Panc1 (cell line): ENCODE measurements around the gene ARHGEF26. TPM values are rescaled to one million over a fixed set of nuclear protein-coding genes. Genes with fewer than 3 reads are reported as not detected.

ENCODE experiments used
- ATAC-seq: fragments of 200-7000 bp; cut with Tn5 transposase; 2 replicates; pipeline ENCODE4 v1.9.1; 2020; ENCODE audit warnings: mild to moderate bottlenecking, moderate library complexity
- BruUV-seq: library from RNA; stranded (reverse); fragments of 400-500 nt; replicated peaks from 2 replicates; lab custom pipeline; 2021; lab: Mats Ljungman, UMichigan
- CTCF ChIA-PET: fragments of 300-600 bp; sonication (Branson Sonifier 250); formaldehyde crosslinking; loops from one replicate; lab custom pipeline; 2022; ENCODE audit warnings: antibody characterized with exemption; lab: Charles Lee
- POLR2A ChIA-PET: fragments of 300-600 bp; sonication (Branson Sonifier 250); formaldehyde crosslinking; loops from one replicate; lab custom pipeline; 2022; ENCODE audit warnings: antibody characterized with exemption; lab: Charles Lee
- DNase-seq: peaks from one replicate; pipeline ENCODE4 v3.0.0-alpha.2; 2010; ENCODE audit warnings: low read depth, low spot score
- H3K27ac ChIP-seq: 2 replicates; pipeline ENCODE4 v1.5.1; 2011; ENCODE audit warnings: mild to moderate bottlenecking, low read length, inconsistent platforms
- H3K27me3 ChIP-seq: fragments of 200-500 bp; sonication (Bioruptor generic); 2 replicates; pipeline ENCODE4 v1.6.0; 2014; ENCODE audit warnings: low read length, inconsistent platforms; ENCODE audit not compliant: control insufficient read depth, insufficient read depth
- H3K36me3 ChIP-seq: fragments of 200-500 bp; sonication (Bioruptor generic); 2 replicates; pipeline ENCODE4 v1.5.1; 2014; ENCODE audit warnings: inconsistent platforms, mild to moderate bottlenecking, low read length, moderate library complexity; ENCODE audit not compliant: control insufficient read depth, insufficient read depth
- H3K4me1 ChIP-seq: 2 replicates; pipeline ENCODE4 v1.5.1; 2011; ENCODE audit warnings: inconsistent platforms, mild to moderate bottlenecking, low read length, moderate library complexity; ENCODE audit not compliant: control insufficient read depth, insufficient read depth
- H3K4me3 ChIP-seq, 2 experiments: 2 replicates each; pipeline ENCODE4 v1.5.1; 2011 to 2012; ENCODE audit warnings: low read depth in 2 of 2, low read length in 2 of 2, mild to moderate bottlenecking in 2 of 2, inconsistent platforms in 1 of 2, moderate library complexity in 1 of 2
- H3K9me3 ChIP-seq: fragments of 200-500 bp; sonication (Bioruptor generic); 2 replicates; pipeline ENCODE4 v1.5.1; 2014; ENCODE audit warnings: low read depth, mild to moderate bottlenecking, inconsistent platforms, low read length, moderate library complexity; ENCODE audit not compliant: control insufficient read depth, insufficient read depth
- POLR2AphosphoS5 ChIP-seq: IDR thresholded peaks from 2 replicates; pipeline ENCODE4 v1.6.1; 2012; ENCODE audit warnings: mild to moderate bottlenecking, low read depth, low read length, moderate library complexity
- SIN3A ChIP-seq: IDR thresholded peaks from 2 replicates; pipeline ENCODE4 v1.6.1; 2012; ENCODE audit warnings: low read depth, mild to moderate bottlenecking, low read length, moderate library complexity, borderline replicate concordance; ENCODE audit not compliant: insufficient read depth
- TCF7L2 ChIP-seq: IDR thresholded peaks from 2 replicates; pipeline ENCODE4 v1.6.1; 2011; ENCODE audit warnings: mild to moderate bottlenecking, low read depth, low read length, inconsistent platforms
- in situ Hi-C: cut with HindIII; loops from 2 replicates; pipeline ENCODE4 v1.10.0; 2016; ENCODE audit warnings: low sequenced_read_pairs, low pct_unique_long_range_greater_than_20kb
- intact Hi-C: fragments of 100-400 bp; cut with micrococcal nuclease; formaldehyde crosslinking; loops from one replicate; pipeline ENCODE4 v1.10.0; 2022; ENCODE audit not compliant: unreplicated experiment
- total RNA-seq: library from RNA; stranded (reverse); gene quantifications from one replicate; pipeline ENCODE4 v1.2.1, GENCODE V29; 2021; ENCODE audit not compliant: unreplicated experiment
- TF ChIP-seq, protein P1 (sequence below), 2 experiments: IDR thresholded peaks; 2 replicates each; pipeline ENCODE4 v1.6.1; 2011 to 2012; ENCODE audit warnings: low read depth in 2 of 2, control low read depth in 1 of 2, low read length in 1 of 2, mild to moderate bottlenecking in 1 of 2, moderate library complexity in 1 of 2; ENCODE audit not compliant: insufficient read depth in 1 of 2
- TF ChIP-seq, protein P2 (sequence below): fragments of 450-650 bp; IDR thresholded peaks from 2 replicates; pipeline ENCODE4 v1.5.1; 2017; ENCODE audit warnings: mild to moderate bottlenecking

ARHGEF26 gene
- total RNA-seq, 1 experiment from 2014 or later = 2.0 TPM

GRCh38 chr3:154240235-154240634, 119.0 kb downstream of the ARHGEF26 start:
- ATAC-seq (no peak), DNase-seq (no peak)
- Histone ChIP-seq H3K27me3 (no peaks in the 10 kb centered on the region), H3K27ac (no peak overlapping the region), H3K36me3 (no peaks in the 10 kb centered on the region), H3K9me3 (no peaks in the 10 kb centered on the region), H3K4me1 (no peaks in the 10 kb centered on the region), H3K4me3 (no peak overlapping the region)
- no TSS peak for BruUV-seq
- POLR2A ChIA-PET = no interaction called here
- TF ChIP-seq, protein P1, sequence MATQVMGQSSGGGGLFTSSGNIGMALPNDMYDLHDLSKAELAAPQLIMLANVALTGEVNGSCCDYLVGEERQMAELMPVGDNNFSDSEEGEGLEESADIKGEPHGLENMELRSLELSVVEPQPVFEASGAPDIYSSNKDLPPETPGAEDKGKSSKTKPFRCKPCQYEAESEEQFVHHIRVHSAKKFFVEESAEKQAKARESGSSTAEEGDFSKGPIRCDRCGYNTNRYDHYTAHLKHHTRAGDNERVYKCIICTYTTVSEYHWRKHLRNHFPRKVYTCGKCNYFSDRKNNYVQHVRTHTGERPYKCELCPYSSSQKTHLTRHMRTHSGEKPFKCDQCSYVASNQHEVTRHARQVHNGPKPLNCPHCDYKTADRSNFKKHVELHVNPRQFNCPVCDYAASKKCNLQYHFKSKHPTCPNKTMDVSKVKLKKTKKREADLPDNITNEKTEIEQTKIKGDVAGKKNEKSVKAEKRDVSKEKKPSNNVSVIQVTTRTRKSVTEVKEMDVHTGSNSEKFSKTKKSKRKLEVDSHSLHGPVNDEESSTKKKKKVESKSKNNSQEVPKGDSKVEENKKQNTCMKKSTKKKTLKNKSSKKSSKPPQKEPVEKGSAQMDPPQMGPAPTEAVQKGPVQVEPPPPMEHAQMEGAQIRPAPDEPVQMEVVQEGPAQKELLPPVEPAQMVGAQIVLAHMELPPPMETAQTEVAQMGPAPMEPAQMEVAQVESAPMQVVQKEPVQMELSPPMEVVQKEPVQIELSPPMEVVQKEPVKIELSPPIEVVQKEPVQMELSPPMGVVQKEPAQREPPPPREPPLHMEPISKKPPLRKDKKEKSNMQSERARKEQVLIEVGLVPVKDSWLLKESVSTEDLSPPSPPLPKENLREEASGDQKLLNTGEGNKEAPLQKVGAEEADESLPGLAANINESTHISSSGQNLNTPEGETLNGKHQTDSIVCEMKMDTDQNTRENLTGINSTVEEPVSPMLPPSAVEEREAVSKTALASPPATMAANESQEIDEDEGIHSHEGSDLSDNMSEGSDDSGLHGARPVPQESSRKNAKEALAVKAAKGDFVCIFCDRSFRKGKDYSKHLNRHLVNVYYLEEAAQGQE (IDR thresholded peaks at IDR 0.05; ENCODE audit: insufficient read depth in 1 of 2, low read depth in 2 of 2, low read length in 1 of 2) = no peak
- TF ChIP-seq, protein P2, sequence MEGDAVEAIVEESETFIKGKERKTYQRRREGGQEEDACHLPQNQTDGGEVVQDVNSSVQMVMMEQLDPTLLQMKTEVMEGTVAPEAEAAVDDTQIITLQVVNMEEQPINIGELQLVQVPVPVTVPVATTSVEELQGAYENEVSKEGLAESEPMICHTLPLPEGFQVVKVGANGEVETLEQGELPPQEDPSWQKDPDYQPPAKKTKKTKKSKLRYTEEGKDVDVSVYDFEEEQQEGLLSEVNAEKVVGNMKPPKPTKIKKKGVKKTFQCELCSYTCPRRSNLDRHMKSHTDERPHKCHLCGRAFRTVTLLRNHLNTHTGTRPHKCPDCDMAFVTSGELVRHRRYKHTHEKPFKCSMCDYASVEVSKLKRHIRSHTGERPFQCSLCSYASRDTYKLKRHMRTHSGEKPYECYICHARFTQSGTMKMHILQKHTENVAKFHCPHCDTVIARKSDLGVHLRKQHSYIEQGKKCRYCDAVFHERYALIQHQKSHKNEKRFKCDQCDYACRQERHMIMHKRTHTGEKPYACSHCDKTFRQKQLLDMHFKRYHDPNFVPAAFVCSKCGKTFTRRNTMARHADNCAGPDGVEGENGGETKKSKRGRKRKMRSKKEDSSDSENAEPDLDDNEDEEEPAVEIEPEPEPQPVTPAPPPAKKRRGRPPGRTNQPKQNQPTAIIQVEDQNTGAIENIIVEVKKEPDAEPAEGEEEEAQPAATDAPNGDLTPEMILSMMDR = no peak
- TF ChIP-seq POLR2AphosphoS5 = no peak
- TF ChIP-seq TCF7L2 = no peak
- TF ChIP-seq SIN3A = no peak
- CTCF ChIA-PET = no interaction called here
- in situ Hi-C loops (no loop called here), intact Hi-C loops (loop anchor here (10.0 kb wide), 1 partner anchor 115 kb away; the partner anchor contains the start of gene ARHGEF26)

GRCh38 chr3:154241496-154241895, 120.3 kb downstream of the ARHGEF26 start:
- intact Hi-C loops = loop anchor here (10.0 kb wide), 1 partner anchor 117 kb away; the partner anchor contains the start of gene ARHGEF26
- no peak for DNase-seq
- BruUV-seq = no TSS peak

More at GRCh38 chr3:154241496-154241895, 120.3 kb downstream of the ARHGEF26 start:
- Histone ChIP-seq H3K27me3 (no peaks in the 10 kb centered on the region), H3K9me3 (no peaks in the 10 kb centered on the region), H3K36me3 (no peaks in the 10 kb centered on the region), H3K27ac (no peak overlapping the region), H3K4me3 (no peak overlapping the region), H3K4me1 (no peaks in the 10 kb centered on the region)
- POLR2A ChIA-PET = no interaction called here
- CTCF ChIA-PET = no interaction called here
- no peak for ATAC-seq
- TF ChIP-seq, protein P1 (IDR thresholded peaks at IDR 0.05; ENCODE audit: insufficient read depth in 1 of 2, low read depth in 2 of 2, low read length in 1 of 2) = no peak
- TF ChIP-seq TCF7L2 (no peak), POLR2AphosphoS5 (no peak), SIN3A (no peak)
- TF ChIP-seq, protein P2 = no peak
- in situ Hi-C loops = no loop called here
